Mucosa of rectum (tissue), 2 donors: ENCODE results near the gene CDH24.

Source experiments
- H3K27ac ChIP-seq, 2 donors: one replicate each; pipeline ENCODE4 v1.7.0; 2013; ENCODE audit warnings: inconsistent platforms in 2 of 2, low read depth in 2 of 2, low read length in 2 of 2
- H3K27me3 ChIP-seq, 2 donors: one replicate each; pipeline ENCODE4 v1.7.0; 2013; ENCODE audit warnings: low read length in 2 of 2; ENCODE audit not compliant: control insufficient read depth in 2 of 2, insufficient read depth in 2 of 2
- H3K36me3 ChIP-seq, 2 donors: one replicate each; pipeline ENCODE4 v1.7.0; 2013; ENCODE audit warnings: low read length in 2 of 2; ENCODE audit not compliant: control insufficient read depth in 2 of 2, insufficient read depth in 2 of 2
- H3K4me1 ChIP-seq, 2 donors: one replicate each; pipeline ENCODE4 v1.7.0; 2013; ENCODE audit warnings: low read length in 2 of 2, mild to moderate bottlenecking in 1 of 2; ENCODE audit not compliant: control insufficient read depth in 2 of 2, insufficient read depth in 2 of 2
- H3K4me3 ChIP-seq, 2 donors: one replicate each; pipeline ENCODE4 v1.7.0; 2013; ENCODE audit warnings: low read length in 2 of 2
- H3K9ac ChIP-seq, 2 donors: one replicate each; pipeline ENCODE4 v1.7.0; 2013; ENCODE audit warnings: low read length in 2 of 2, low read depth in 1 of 2, mild to moderate bottlenecking in 1 of 2
- H3K9me3 ChIP-seq, 2 donors: one replicate each; pipeline ENCODE4 v1.7.0; 2013; ENCODE audit warnings: low read length in 2 of 2; ENCODE audit not compliant: control insufficient read depth in 2 of 2
- donor health status: healthy.
- donor health status: Normal muscosa, but diverticular disease.

Gene CDH24

DNA sequence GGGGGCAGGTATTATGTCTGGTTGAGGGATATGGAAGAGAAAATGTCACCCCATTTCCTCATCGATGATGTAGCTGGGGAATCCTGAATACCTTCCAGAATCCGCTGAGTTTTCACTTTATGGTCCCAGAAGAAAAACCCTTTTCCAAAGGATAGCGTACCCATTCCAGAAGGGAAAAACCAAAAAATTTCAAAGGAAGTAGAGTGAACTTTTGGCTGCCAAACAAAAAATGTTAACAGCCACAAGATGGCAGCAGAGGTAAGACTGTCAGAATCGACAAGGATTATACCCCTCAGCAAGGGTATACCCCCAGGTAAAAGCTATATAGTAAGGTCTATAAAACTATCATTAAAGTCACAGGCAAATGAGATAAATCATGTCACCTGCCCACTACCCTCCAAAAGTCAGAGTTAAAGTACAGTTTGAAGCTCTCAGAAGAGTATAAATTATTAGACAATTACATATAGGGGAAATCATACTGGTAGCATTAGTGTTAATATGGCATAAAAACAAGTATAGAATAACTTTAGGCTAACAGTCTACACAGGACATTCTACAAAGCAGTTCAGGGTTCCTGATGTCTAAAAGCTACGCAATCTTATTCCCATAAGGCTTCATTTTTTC, 19.6 kb upstream of the CDH24 start:
- H3K4me1 ChIP-seq = peaks cover 8 to 11% of the 10 kb centered on the region in 2 donors
- H3K4me3 ChIP-seq = no peak overlapping the region
- H3K9ac ChIP-seq = no peak overlapping the region
- no peak overlapping the region for H3K27ac ChIP-seq
- H3K27me3 ChIP-seq = no peaks in the 10 kb centered on the region
- H3K9me3 ChIP-seq = no peaks in the 10 kb centered on the region
- peaks cover 77 to 80% of the 10 kb centered on the region in 2 donors for H3K36me3 ChIP-seq

DNA sequence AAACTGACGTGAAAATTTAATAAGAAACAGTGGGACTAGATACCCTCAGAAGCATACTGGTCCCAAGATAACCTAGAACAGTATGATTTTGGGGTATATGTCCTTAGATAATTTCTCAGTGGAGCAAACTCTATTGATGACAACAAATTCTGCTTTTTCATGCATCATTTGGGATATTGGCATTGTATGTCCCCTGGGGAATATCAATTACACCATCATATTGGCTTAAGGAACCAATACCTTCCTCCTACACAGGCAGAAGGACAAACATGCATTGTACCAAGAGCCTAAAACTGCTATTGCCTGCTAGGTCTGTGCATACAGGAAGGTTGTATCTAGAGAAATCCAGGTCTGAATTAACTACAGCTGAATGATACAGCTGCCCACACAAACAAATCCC, 17.6 kb upstream of the CDH24 start:
- no peak overlapping the region for H3K27ac ChIP-seq
- peaks cover 58 to 61% of the 10 kb centered on the region in 2 donors for H3K36me3 ChIP-seq
- no peaks in the 10 kb centered on the region for H3K27me3 ChIP-seq
- H3K4me3 ChIP-seq = no peak overlapping the region
- H3K9ac ChIP-seq = no peak overlapping the region
- peaks cover 19 to 20% of the 10 kb centered on the region in 2 donors for H3K4me1 ChIP-seq
- H3K9me3 ChIP-seq = no peaks in the 10 kb centered on the region

DNA sequence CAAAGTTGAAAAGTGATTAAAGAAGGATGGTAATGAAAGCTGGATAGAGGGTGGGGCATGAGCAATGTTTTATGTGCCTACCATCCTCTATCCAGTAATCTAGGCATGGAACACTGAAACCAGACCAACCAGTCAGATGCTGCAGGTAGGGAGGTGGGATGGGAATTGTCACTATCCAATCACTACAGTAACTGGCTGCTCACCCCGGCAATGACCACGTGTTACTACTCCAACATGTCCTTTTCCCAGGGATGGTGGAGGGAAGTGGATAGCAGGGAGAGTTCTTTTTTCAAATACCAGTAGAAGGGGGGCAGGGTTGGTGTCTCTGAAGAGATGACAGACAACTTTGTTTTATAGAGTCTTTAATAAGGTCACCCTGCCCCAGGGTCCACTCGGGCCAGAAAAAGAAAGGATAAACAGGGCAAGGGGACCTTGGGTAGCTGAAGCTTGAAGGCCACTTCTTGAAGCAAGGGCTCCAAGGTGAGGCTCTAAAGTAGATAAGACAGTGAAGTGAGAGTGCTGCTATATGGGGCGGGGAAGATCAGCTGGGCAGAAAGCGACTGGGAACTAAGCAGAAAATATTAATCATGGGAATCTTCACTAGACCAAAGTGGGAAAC, 14.7 kb upstream of the CDH24 start:
- peak overlapping the region; percentile 49 to 53 for H3K27ac ChIP-seq
- peaks cover 47 to 54% of the 10 kb centered on the region in 2 donors for H3K36me3 ChIP-seq
- no peaks in the 10 kb centered on the region for H3K27me3 ChIP-seq
- H3K4me1 ChIP-seq = peaks cover 24 to 25% of the 10 kb centered on the region in 2 donors
- H3K9me3 ChIP-seq = no peaks in the 10 kb centered on the region
- peak overlapping the region; percentile 77 to 91 for H3K4me3 ChIP-seq
- peak overlapping the region; percentile 37 to 73 for H3K9ac ChIP-seq

DNA sequence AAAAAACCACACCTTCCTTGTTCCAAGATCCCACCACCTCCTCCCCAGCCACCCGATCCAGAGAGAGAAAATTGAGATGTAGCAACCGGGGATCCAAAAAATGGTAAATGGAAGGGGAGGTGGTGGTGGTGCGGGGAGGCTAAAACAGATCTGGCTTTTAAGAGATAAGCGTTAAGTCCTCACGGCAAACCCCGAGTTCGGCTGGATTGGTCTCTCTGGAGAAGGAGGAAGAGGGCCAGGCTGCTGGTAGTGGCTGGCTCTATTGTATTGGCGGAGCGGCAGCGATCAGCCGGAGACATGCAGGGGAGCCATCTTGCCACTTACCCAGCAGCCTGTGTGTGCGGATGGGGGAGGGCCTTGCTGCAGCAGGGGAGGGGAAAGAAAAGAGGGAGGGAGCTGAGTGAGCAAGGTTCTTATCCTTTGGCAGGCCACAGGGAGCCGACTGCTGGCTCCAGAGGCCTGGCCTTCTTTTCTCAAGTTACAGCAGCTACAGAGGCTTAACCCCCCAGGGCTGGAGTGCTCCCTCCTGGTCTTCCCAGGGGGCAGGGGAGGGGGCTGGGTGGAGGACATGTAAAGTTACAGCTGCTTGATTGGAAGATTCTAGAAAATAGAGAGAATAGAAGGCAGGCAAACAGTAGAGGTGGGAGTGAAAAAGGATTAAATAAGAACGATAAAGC, 14.1 kb upstream of the CDH24 start:
- H3K27me3 ChIP-seq = no peaks in the 10 kb centered on the region
- H3K4me1 ChIP-seq = peaks cover 24 to 25% of the 10 kb centered on the region in 2 donors
- peak overlapping the region; percentile 77 to 91 for H3K4me3 ChIP-seq
- peak overlapping the region; percentile 49 to 53 for H3K27ac ChIP-seq
- H3K9me3 ChIP-seq = no peaks in the 10 kb centered on the region
- H3K36me3 ChIP-seq = peaks cover 47 to 54% of the 10 kb centered on the region in 2 donors
- peak overlapping the region; percentile 73 to 79 for H3K9ac ChIP-seq

DNA sequence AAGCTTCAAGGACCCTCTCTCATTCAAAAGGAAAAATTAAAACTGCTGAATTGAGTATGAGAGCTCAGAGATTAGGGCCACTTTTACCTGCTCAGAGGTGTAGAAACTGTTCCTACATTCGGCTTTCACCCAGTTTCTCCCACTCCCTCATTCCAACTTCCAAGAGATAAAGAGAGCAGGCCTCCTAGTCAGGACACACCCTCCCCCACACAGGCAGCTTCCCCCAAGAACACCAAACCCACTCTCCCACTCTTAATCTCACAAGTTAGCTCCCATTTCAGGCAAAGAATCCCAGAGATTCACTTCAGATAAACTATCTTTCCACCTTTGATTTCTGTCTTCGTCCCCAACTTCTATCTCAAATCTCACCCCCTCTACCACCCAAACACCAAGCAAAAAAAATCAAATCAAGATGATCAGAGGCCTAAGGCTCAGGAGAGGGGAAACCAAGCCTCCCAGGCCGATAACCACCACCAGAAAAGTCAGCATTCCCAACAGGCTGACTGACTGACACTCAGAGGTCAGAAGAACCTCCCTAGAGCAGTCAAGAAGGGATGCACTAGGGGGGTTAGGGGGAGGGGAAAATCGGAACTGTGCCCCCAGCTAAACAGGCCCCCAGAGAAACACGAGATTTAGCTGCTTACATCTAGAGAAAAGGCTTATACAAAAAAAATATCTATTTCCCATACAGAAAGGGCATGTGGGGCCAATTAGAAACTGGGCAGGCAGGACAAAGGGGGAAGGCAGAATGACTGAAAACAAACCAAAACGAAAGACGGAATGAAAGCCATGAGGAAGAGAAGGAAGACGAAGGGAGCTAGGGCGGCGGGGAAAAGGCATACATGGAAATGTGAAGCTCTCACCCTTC, 13.2 kb upstream of the CDH24 start:
- H3K4me1 ChIP-seq = peaks cover 24 to 25% of the 10 kb centered on the region in 2 donors
- H3K36me3 ChIP-seq = peaks cover 46 to 55% of the 10 kb centered on the region in 2 donors
- H3K9me3 ChIP-seq = no peaks in the 10 kb centered on the region
- peak overlapping the region in 1 of 2 donors; percentile 49 for H3K27ac ChIP-seq
- H3K27me3 ChIP-seq = no peaks in the 10 kb centered on the region
- H3K9ac ChIP-seq = peak overlapping the region; percentile 73 to 79
- peak overlapping the region; percentile 77 to 91 for H3K4me3 ChIP-seq

DNA sequence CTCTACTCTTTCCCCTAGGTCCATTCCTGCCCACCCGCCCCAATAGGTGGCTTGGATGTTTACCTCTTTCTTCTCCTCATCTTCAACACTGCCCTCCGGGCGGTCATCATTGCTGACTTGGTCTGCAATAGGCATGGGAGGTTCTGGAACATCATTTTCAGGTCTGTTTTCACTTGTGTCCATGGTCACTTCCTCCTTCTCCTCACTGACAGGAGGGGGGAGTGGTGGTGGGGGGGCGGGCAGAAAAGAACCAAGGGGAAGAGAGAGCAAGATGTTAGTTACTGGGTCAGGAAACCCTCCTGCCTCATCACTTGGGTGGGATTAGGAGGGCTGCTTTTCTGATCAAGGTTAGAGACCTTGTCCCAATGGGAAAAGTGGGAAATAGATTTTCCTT, 12.1 kb upstream of the CDH24 start:
- H3K27ac ChIP-seq = no peak overlapping the region
- H3K9me3 ChIP-seq = no peaks in the 10 kb centered on the region
- no peak overlapping the region for H3K9ac ChIP-seq
- peaks cover 45 to 57% of the 10 kb centered on the region in 2 donors for H3K36me3 ChIP-seq
- H3K4me1 ChIP-seq = peaks cover 24 to 25% of the 10 kb centered on the region in 2 donors
- no peaks in the 10 kb centered on the region for H3K27me3 ChIP-seq
- no peak overlapping the region for H3K4me3 ChIP-seq

DNA sequence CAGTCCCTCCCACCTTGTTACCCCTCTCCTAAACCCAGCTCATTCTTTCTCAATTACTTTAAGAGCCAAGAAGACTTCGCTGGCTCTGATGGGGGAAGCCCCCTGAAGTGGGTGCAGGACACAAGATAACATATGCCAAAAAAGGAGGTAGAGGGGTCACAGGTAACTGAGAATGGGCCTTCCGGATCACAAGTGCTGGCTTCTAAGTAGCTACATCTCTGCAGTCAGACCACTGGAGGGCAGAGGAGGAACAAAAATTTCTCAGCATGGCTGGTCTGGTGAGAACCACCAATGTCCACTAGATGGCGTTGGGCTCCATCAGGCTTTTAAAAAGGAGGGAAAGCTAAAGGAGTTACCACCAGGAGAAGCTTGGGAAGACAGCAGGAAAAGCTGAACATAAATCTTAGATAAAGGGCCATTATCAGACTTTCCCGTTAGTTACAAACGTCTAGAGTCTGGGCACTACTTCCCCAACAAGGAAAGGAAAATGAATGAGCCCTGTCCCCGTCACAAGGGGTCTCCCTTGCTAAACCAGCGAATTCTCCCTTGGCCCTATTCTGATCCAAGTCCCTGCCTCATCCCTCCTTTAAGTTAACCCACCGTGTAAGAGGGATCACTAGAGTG, 11.6 kb upstream of the CDH24 start:
- Histone ChIP-seq H3K36me3 (peaks cover 48 to 61% of the 10 kb centered on the region in 2 donors), H3K4me3 (no peak overlapping the region), H3K27ac (no peak overlapping the region), H3K27me3 (no peaks in the 10 kb centered on the region), H3K9me3 (no peaks in the 10 kb centered on the region), H3K9ac (no peak overlapping the region), H3K4me1 (peaks cover 24 to 25% of the 10 kb centered on the region in 2 donors)

DNA sequence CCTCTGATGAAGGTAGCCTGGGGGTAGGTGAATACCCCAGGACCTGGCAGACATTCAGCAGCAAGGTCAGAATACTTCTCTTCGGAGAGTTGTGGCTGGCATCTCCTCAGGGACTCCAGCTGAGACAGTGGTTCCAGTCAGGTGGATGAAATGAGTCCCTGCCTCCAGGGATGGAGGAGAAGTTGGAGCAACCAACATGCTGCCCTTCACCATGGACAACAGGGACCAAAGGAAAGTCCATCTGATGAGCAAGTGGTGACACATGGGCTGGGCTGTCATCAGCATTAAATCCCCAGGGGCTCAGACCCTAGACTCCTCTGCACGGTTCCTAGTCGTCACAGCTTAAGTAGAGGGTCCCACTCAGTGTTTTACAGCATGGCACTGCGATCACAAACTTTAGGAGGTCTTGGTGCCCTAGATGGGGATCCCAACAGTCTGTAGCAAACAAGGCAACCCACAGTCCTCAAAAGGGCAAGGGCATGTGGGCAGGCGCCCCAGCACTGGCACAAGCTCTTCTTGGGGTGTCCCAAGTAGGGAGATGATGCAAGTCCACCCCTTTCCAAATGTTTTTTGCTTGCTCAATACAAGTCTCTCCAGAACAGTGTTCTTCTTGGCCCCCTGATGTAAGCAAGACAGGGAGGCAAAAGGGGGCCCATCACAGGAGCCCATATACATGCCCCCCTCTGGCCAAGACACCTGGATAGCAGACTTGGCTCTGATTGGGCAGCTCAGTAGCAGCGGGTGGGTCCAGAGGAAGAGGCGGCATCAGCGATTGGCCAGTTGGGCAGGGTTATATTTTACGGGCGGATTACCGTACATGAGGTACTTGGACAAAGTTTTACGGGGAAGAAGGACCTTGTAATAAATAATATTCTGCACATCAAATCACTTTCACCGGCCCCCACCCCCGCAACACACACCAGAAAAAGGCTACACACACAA, 10.8 kb upstream of the CDH24 start:
- H3K9me3 ChIP-seq = no peaks in the 10 kb centered on the region
- no peaks in the 10 kb centered on the region for H3K27me3 ChIP-seq
- H3K27ac ChIP-seq = no peak overlapping the region
- H3K9ac ChIP-seq = no peak overlapping the region
- peaks cover 24 to 25% of the 10 kb centered on the region in 2 donors for H3K4me1 ChIP-seq
- peaks cover 54 to 68% of the 10 kb centered on the region in 2 donors for H3K36me3 ChIP-seq
- no peak overlapping the region for H3K4me3 ChIP-seq
